ENCODE results near the gene NTRK2.

The NTRK2 gene

DNA sequence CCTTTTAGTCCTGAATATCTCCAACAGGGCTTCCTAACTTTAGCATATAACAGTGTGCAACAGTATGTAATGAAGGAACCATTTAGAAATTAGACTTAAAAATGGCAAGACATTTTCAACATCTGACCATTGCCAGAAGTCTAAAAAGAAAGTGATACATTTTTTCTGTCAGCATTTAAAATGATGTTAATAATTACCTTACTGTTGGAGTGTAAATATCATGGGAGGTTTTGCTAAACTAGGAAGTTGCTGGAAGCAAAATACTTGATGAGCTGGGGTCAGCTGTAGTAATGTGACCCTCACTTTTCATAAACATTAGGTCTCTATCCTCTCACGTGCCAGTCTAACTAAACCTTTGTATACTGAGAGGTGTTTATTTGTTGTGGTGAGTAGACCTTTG is 68.8 kb downstream of the NTRK2 start (continued):
- TF ChIP-seq, protein P1, sequence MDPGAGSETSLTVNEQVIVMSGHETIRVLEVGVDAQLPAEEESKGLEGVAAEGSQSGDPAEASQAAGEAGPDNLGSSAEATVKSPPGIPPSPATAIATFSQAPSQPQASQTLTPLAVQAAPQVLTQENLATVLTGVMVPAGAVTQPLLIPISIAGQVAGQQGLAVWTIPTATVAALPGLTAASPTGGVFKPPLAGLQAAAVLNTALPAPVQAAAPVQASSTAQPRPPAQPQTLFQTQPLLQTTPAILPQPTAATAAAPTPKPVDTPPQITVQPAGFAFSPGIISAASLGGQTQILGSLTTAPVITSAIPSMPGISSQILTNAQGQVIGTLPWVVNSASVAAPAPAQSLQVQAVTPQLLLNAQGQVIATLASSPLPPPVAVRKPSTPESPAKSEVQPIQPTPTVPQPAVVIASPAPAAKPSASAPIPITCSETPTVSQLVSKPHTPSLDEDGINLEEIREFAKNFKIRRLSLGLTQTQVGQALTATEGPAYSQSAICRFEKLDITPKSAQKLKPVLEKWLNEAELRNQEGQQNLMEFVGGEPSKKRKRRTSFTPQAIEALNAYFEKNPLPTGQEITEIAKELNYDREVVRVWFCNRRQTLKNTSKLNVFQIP (CRISPR knock-in tag; IDR thresholded peaks at IDR 0.05; ENCODE audit: borderline replicate concordance, low read depth): no peak
- TF ChIP-seq ZNF70 (CRISPR knock-in tag; IDR thresholded peaks at IDR 0.05) (no peak), ZNF565 (CRISPR knock-in tag; conservative IDR thresholded peaks at IDR 0.05; ENCODE audit: low read depth) (no peak)

DNA sequence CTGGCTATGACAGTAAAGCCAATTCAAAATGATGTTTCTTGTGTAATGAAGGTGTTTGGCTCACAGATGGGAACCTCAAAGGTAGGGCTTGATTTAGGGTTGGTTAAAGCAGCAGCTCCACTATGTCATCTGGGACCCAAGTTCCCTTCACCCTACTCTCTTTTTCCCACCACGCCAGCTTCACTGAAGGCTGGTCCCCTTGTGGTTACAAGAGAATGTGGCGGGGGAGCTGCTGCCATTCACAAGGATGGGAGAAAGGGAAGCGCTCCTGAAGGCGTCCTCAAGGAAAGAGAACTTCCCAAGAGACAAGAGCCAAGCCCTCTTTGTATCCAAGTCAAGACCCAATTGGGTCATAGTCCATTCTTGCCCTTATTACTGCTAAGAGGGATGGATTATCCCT is 72.7 kb downstream of the NTRK2 start:
- no peak for ATAC-seq
- TF ChIP-seq OSR1 (CRISPR knock-in tag; IDR thresholded peaks at IDR 0.05) (no peak), ESRRG (CRISPR knock-in tag; IDR thresholded peaks at IDR 0.05) (no peak), TOX (CRISPR knock-in tag; IDR thresholded peaks at IDR 0.05; ENCODE audit: borderline replicate concordance) (no peak), ZNF565 (CRISPR knock-in tag; conservative IDR thresholded peaks at IDR 0.05; ENCODE audit: low read depth) (no peak), ZFP3 (CRISPR knock-in tag; IDR thresholded peaks at IDR 0.05) (no peak), ZC3H10 (CRISPR knock-in tag; IDR thresholded peaks at IDR 0.05) (no peak), ISL1 (CRISPR knock-in tag; IDR thresholded peaks at IDR 0.05) (no peak), TCF4 (CRISPR knock-in tag; IDR thresholded peaks at IDR 0.05; ENCODE audit: borderline replicate concordance) (no peak), CSDC2 (CRISPR knock-in tag; IDR thresholded peaks at IDR 0.05) (no peak), SNAI2 (CRISPR knock-in tag; IDR thresholded peaks at IDR 0.05) (no peak), ZNF70 (CRISPR knock-in tag; IDR thresholded peaks at IDR 0.05) (no peak), GLIS3 (CRISPR knock-in tag; IDR thresholded peaks at IDR 0.05) (no peak), BACH2 (CRISPR knock-in tag; IDR thresholded peaks at IDR 0.05; ENCODE audit: borderline replicate concordance) (no peak), ZFP30 (CRISPR knock-in tag; IDR thresholded peaks at IDR 0.05) (no peak)
- TF ChIP-seq, protein P2, sequence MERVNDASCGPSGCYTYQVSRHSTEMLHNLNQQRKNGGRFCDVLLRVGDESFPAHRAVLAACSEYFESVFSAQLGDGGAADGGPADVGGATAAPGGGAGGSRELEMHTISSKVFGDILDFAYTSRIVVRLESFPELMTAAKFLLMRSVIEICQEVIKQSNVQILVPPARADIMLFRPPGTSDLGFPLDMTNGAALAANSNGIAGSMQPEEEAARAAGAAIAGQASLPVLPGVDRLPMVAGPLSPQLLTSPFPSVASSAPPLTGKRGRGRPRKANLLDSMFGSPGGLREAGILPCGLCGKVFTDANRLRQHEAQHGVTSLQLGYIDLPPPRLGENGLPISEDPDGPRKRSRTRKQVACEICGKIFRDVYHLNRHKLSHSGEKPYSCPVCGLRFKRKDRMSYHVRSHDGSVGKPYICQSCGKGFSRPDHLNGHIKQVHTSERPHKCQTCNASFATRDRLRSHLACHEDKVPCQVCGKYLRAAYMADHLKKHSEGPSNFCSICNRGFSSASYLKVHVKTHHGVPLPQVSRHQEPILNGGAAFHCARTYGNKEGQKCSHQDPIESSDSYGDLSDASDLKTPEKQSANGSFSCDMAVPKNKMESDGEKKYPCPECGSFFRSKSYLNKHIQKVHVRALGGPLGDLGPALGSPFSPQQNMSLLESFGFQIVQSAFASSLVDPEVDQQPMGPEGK (CRISPR knock-in tag; IDR thresholded peaks at IDR 0.05; ENCODE audit: borderline replicate concordance): no peak
- TF ChIP-seq, protein P1 (CRISPR knock-in tag; IDR thresholded peaks at IDR 0.05; ENCODE audit: borderline replicate concordance, low read depth): no peak

DNA sequence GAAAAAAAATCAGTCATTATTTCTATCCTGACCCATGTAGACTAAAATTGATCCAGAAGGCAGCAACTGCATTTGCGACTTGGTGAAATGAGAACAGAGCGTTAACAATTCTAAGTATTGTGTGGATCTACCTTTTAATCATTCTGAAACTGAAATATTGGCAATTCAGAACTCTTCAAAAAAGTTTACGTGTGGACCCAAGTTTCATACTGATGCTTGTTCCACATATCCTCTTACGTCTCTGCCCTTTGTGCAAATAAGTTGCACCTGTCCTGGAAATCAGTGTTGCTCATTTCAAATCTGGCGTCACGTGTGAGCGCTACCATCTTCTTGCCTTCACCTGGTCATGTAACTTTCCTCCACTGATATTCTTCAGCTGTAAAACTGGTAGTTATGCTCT is 74.7 kb downstream of the NTRK2 start:
- no peak for ATAC-seq
- no peak for TF ChIP-seq TCF4 (CRISPR knock-in tag; IDR thresholded peaks at IDR 0.05; ENCODE audit: borderline replicate concordance)
- TF ChIP-seq CSDC2 (CRISPR knock-in tag; IDR thresholded peaks at IDR 0.05): no peak
- TF ChIP-seq ZC3H10 (CRISPR knock-in tag; IDR thresholded peaks at IDR 0.05): no peak
- TF ChIP-seq, protein P3, sequence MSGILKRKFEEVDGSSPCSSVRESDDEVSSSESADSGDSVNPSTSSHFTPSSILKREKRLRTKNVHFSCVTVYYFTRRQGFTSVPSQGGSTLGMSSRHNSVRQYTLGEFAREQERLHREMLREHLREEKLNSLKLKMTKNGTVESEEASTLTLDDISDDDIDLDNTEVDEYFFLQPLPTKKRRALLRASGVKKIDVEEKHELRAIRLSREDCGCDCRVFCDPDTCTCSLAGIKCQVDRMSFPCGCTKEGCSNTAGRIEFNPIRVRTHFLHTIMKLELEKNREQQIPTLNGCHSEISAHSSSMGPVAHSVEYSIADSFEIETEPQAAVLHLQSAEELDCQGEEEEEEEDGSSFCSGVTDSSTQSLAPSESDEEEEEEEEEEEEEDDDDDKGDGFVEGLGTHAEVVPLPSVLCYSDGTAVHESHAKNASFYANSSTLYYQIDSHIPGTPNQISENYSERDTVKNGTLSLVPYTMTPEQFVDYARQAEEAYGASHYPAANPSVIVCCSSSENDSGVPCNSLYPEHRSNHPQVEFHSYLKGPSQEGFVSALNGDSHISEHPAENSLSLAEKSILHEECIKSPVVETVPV (CRISPR knock-in tag; IDR thresholded peaks at IDR 0.05): no peak
- TF ChIP-seq ISL1 (CRISPR knock-in tag; IDR thresholded peaks at IDR 0.05): no peak
- TF ChIP-seq ZFP3 (CRISPR knock-in tag; IDR thresholded peaks at IDR 0.05): no peak
- TF ChIP-seq ZNF8 (CRISPR knock-in tag; IDR thresholded peaks at IDR 0.05): no peak
- TF ChIP-seq TOX (CRISPR knock-in tag; IDR thresholded peaks at IDR 0.05; ENCODE audit: borderline replicate concordance): no peak
- TF ChIP-seq BACH2 (CRISPR knock-in tag; IDR thresholded peaks at IDR 0.05; ENCODE audit: borderline replicate concordance): no peak
- TF ChIP-seq, protein P2 (CRISPR knock-in tag; IDR thresholded peaks at IDR 0.05; ENCODE audit: borderline replicate concordance): no peak
- TF ChIP-seq OSR1 (CRISPR knock-in tag; IDR thresholded peaks at IDR 0.05): no peak
- TF ChIP-seq SNAI2 (CRISPR knock-in tag; IDR thresholded peaks at IDR 0.05): no peak
- no peak for TF ChIP-seq GLIS3 (CRISPR knock-in tag; IDR thresholded peaks at IDR 0.05)
- TF ChIP-seq RARB (CRISPR knock-in tag; IDR thresholded peaks at IDR 0.05): no peak
- TF ChIP-seq, protein P4, sequence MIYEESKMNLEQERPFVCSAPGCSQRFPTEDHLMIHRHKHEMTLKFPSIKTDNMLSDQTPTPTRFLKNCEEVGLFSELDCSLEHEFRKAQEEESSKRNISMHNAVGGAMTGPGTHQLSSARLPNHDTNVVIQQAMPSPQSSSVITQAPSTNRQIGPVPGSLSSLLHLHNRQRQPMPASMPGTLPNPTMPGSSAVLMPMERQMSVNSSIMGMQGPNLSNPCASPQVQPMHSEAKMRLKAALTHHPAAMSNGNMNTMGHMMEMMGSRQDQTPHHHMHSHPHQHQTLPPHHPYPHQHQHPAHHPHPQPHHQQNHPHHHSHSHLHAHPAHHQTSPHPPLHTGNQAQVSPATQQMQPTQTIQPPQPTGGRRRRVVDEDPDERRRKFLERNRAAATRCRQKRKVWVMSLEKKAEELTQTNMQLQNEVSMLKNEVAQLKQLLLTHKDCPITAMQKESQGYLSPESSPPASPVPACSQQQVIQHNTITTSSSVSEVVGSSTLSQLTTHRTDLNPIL (CRISPR knock-in tag; IDR thresholded peaks at IDR 0.05; ENCODE audit: low read depth): no peak
